PC-9 (cell line): ENCODE measurements around the gene ACSL6. TPM values are rescaled to one million over a fixed set of nuclear protein-coding genes. Genes with fewer than 3 reads are reported as not detected.

Experiments
- BruUV-seq: library from RNA; stranded (reverse); fragments of 400-500 nt; replicated peaks from 2 replicates; lab custom pipeline; 2021; lab: Mats Ljungman, UMichigan
- CTCF ChIA-PET: fragments of 300-600 bp; sonication (Branson Sonifier 250); formaldehyde crosslinking; loops from one replicate; lab custom pipeline; 2022; ENCODE audit warnings: antibody characterized with exemption; lab: Charles Lee
- POLR2A ChIA-PET: fragments of 300-600 bp; sonication (Branson Sonifier 250); formaldehyde crosslinking; loops from one replicate; lab custom pipeline; 2022; ENCODE audit warnings: antibody characterized with exemption; ENCODE audit not compliant: unreplicated experiment; lab: Charles Lee
- DNase-seq, 2 experiments: peaks; one replicate each; pipeline versions ENCODE4 v3.0.0 to v3.0.0-alpha.2; 2015 to 2022; ENCODE audit warnings: mixed read lengths in 1 of 2
- H2AFZ ChIP-seq: fragments of 200-600 bp; sonication (generic); 2 replicates; pipeline ENCODE4 v1.8.1; 2017; ENCODE audit warnings: antibody characterized with exemption
- H3F3A ChIP-seq: fragments of 200-600 bp; sonication (generic); 2 replicates; pipeline ENCODE4 v1.8.1; 2017; ENCODE audit warnings: antibody characterized with exemption, mild to moderate bottlenecking, low read depth; ENCODE audit not compliant: insufficient read depth
- H3K27ac ChIP-seq: fragments of 200-600 bp; sonication (generic); 2 replicates; pipeline ENCODE4 v1.6.1; 2016; ENCODE audit warnings: mixed run types
- H3K27me3 ChIP-seq: fragments of 200-600 bp; sonication (generic); 2 replicates; pipeline ENCODE4 v1.6.1; 2016; ENCODE audit warnings: low read depth, mixed run types; ENCODE audit not compliant: insufficient read depth
- H3K36me3 ChIP-seq: fragments of 200-600 bp; sonication (generic); 2 replicates; pipeline ENCODE4 v1.6.1; 2016; ENCODE audit warnings: low read depth, mixed run types
- H3K4me1 ChIP-seq: fragments of 200-600 bp; sonication (generic); replicated peaks from 2 replicates; pipeline ENCODE4 v1.6.1; 2016; ENCODE audit warnings: mixed run types; ENCODE audit not compliant: insufficient read depth
- H3K4me2 ChIP-seq: fragments of 200-600 bp; sonication (generic); 2 replicates; pipeline ENCODE4 v1.6.1; 2017; ENCODE audit warnings: mixed run types
- H3K4me3 ChIP-seq: fragments of 200-600 bp; sonication (generic); 2 replicates; pipeline ENCODE4 v1.6.1; 2016; ENCODE audit warnings: mixed run types
- H3K79me2 ChIP-seq: fragments of 200-600 bp; sonication (generic); 2 replicates; pipeline ENCODE4 v1.6.1; 2017; ENCODE audit warnings: low read depth, mixed run types
- H3K9me2 ChIP-seq: fragments of 200-600 bp; sonication (generic); 2 replicates; pipeline ENCODE4 v1.8.1; 2017; ENCODE audit warnings: mild to moderate bottlenecking; ENCODE audit not compliant: insufficient read depth
- H3K9me3 ChIP-seq: fragments of 200-600 bp; sonication (generic); 2 replicates; pipeline ENCODE4 v1.8.1; 2016; ENCODE audit warnings: low read depth; ENCODE audit not compliant: insufficient read depth
- H4K20me1 ChIP-seq: fragments of 200-600 bp; sonication (generic); 2 replicates; pipeline ENCODE4 v1.8.1; 2017; ENCODE audit not compliant: insufficient read depth
- EZH2 ChIP-seq: fragments of 200-600 bp; sonication (generic); IDR thresholded peaks from 2 replicates; pipeline ENCODE4 v1.8.0; 2017; ENCODE audit warnings: antibody characterized with exemption, low read depth
- intact Hi-C: fragments of 100-400 bp; cut with micrococcal nuclease; formaldehyde crosslinking; loops from one replicate; pipeline ENCODE4 v1.10.0; 2022; ENCODE audit not compliant: unreplicated experiment
- total RNA-seq: library from RNA; stranded (reverse); gene quantifications from 2 replicates; pipeline ENCODE4 v1.2.3, GENCODE V29; 2021
- TF ChIP-seq, protein P1 (sequence below): fragments of 200-600 bp; sonication (generic); conservative IDR thresholded peaks from 2 replicates; pipeline ENCODE4 v1.6.1; 2017; ENCODE audit warnings: mixed run types, antibody characterized with exemption, mild to moderate bottlenecking, moderate library complexity

Gene ACSL6
- total RNA-seq, 1 experiment from 2014 or later, result not detected

DNA sequence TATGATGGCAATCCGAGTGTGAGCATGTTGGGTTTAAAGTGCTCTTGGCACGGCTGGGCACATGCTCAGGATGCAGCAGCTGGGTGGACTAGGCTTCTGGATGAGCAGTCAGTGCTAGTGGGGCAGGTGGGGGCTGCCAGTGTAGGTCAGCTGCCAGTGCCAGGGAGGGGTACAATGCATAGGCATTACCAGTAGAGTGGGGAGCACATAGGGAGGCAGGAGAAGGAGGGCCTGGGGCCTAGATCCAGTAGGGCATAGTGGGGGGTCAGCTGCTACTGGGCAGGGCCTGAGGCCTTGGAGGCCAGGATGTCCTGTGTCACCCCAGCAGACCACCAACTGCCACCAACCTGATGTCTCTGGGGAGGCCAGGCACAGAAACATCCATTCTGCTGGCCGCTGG is 24.2 kb downstream of the ACSL6 start:
- H3K4me2 ChIP-seq, result no peak overlapping the region
- H3K9me2 ChIP-seq, result no peaks in the 10 kb centered on the region
- no peak overlapping the region for H3K4me3 ChIP-seq
- no peaks in the 10 kb centered on the region for H3K79me2 ChIP-seq
- intact Hi-C loops, result no loop called here
- ChIA-PET CTCF (no interaction called here), POLR2A (no interaction called here)
- H3K9me3 ChIP-seq, result no peaks in the 10 kb centered on the region
- no peak overlapping the region for H3K27ac ChIP-seq
- H3F3A ChIP-seq, result no peaks in the 10 kb centered on the region
- no TSS peak for BruUV-seq
- H4K20me1 ChIP-seq, result no peaks in the 10 kb centered on the region
- H3K27me3 ChIP-seq, result 0 out of 2 replicates have a peak, but pooled peaks cover 5% of the 10 kb centered on the region
- no peaks in the 10 kb centered on the region for H3K4me1 ChIP-seq
- H3K36me3 ChIP-seq, result no peaks in the 10 kb centered on the region
- no peak overlapping the region for H2AFZ ChIP-seq
- TF ChIP-seq EZH2, result no peak
- TF ChIP-seq, protein P1, sequence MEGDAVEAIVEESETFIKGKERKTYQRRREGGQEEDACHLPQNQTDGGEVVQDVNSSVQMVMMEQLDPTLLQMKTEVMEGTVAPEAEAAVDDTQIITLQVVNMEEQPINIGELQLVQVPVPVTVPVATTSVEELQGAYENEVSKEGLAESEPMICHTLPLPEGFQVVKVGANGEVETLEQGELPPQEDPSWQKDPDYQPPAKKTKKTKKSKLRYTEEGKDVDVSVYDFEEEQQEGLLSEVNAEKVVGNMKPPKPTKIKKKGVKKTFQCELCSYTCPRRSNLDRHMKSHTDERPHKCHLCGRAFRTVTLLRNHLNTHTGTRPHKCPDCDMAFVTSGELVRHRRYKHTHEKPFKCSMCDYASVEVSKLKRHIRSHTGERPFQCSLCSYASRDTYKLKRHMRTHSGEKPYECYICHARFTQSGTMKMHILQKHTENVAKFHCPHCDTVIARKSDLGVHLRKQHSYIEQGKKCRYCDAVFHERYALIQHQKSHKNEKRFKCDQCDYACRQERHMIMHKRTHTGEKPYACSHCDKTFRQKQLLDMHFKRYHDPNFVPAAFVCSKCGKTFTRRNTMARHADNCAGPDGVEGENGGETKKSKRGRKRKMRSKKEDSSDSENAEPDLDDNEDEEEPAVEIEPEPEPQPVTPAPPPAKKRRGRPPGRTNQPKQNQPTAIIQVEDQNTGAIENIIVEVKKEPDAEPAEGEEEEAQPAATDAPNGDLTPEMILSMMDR, result no peak
- DNase-seq, result no peak

DNA sequence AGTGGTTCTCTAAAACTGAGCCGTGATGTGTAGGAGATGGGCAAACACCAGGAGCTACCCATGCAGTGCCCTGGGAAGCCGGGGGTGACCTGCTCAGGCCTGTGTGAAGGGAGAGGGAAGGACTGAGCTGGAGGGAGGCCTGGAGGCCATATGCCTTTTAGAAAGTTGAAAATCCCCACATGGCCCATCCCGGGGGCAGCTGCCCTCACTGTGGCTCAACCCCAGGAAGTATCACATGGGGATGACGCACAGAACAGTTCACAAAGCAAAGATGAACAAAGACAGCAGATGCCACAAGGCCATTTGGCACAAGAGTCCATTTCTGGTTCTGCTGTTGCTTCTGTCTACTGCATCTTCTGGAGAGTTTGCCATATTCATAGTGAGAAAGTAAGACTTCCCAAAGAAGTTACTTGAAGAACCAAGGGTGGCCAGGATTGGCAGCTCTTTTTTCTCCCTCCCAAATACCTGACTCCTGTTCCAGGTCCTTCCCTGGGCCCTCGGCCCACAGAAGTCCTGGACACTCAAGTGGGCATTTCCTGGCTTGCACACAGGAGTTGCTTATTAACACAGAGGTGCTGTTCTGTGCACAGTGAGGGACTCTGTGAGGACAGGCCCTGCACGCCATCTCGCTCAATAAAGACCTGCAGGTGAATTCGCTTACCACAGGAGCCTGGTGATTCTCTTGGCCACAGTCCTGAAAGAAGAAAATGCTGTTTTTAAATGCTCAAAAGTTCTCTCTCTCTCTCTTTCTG is 25.1 kb downstream of the ACSL6 start:
- H3K79me2 ChIP-seq, result no peaks in the 10 kb centered on the region
- no peak for DNase-seq
- no TSS peak for BruUV-seq
- H3K9me2 ChIP-seq, result no peaks in the 10 kb centered on the region
- intact Hi-C loops, result no loop called here
- no peaks in the 10 kb centered on the region for H3K4me1 ChIP-seq
- H4K20me1 ChIP-seq, result no peaks in the 10 kb centered on the region
- no peak overlapping the region for H3K4me3 ChIP-seq
- ChIA-PET CTCF (no interaction called here), POLR2A (no interaction called here)
- no peak overlapping the region for H2AFZ ChIP-seq
- TF ChIP-seq, protein P1, result no peak
- no peak for TF ChIP-seq EZH2
- H3K27ac ChIP-seq, result no peak overlapping the region
- H3K36me3 ChIP-seq, result no peaks in the 10 kb centered on the region
- H3F3A ChIP-seq, result no peaks in the 10 kb centered on the region
- H3K9me3 ChIP-seq, result no peaks in the 10 kb centered on the region
- H3K4me2 ChIP-seq, result no peak overlapping the region
- H3K27me3 ChIP-seq, result 0 out of 2 replicates have a peak, but pooled peaks cover 5% of the 10 kb centered on the region

DNA sequence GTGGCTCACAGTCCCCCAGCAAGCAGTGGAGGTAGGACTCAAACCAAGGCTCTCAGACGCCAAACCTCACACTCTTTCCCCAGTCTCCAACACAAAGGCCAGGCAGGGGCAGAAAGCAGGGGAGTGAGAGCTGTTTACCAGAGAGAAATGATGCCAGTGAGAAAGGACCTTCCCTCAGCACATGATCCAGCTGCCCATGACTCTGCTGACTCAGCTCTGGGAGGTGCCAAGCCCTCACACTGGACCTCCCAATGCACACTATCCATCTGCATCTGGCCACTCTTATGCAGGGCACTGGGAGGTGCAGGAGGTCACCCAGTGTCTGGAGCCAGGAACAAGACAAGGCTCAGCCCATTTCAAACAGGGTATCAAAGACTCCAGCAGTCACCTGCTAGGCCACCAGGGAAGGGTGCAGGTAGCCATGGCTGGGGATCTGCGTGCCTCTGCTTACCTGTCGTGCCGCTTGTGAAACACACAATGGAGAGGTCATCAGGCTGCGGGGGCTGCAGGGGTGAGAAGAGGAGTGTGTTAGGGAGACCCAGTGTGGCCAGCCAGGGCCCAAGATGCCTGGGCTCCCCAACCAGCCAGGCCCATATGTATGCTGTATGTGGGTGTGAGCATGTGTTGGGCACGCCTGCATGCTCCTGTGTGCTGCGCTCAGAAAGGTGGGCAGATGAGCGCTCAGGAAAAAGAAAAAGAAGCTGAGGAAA is 26.3 kb downstream of the ACSL6 start:
- no peak overlapping the region for H3K27ac ChIP-seq
- ChIA-PET CTCF (no interaction called here), POLR2A (no interaction called here)
- H3K4me2 ChIP-seq, result no peak overlapping the region
- no peaks in the 10 kb centered on the region for H3K9me2 ChIP-seq
- intact Hi-C loops, result no loop called here
- H3K4me1 ChIP-seq, result no peaks in the 10 kb centered on the region
- no peaks in the 10 kb centered on the region for H3K36me3 ChIP-seq
- H2AFZ ChIP-seq, result no peak overlapping the region
- no TSS peak for BruUV-seq
- no peak overlapping the region for H3K4me3 ChIP-seq
- no peaks in the 10 kb centered on the region for H3K9me3 ChIP-seq
- no peak for TF ChIP-seq EZH2
- TF ChIP-seq, protein P1, result no peak
- DNase-seq, result no peak
- H3K79me2 ChIP-seq, result no peaks in the 10 kb centered on the region
- 0 out of 2 replicates have a peak, but pooled peaks cover 5% of the 10 kb centered on the region for H3K27me3 ChIP-seq
- H4K20me1 ChIP-seq, result no peaks in the 10 kb centered on the region
- no peaks in the 10 kb centered on the region for H3F3A ChIP-seq
